Adrenal gland (tissue), 12 donors: ENCODE measurements around the gene FLNC. TPM values are rescaled to one million over a fixed set of nuclear protein-coding genes. Genes with fewer than 3 reads are reported as not detected.

ENCODE experiments used
- DNase-seq, 7 donors: peaks; one replicate each; pipeline ENCODE4 v3.0.0-alpha.2; 2019 to 2020
- H3K27ac ChIP-seq, 5 donors: fragments of 200-600 bp; sonication (generic) in 4 of 5; 1 replicate in 3 of 5; 2 replicates in 2 of 5; pipeline versions ENCODE4 v1.5.1 to v1.8.0; 2016 to 2020; ENCODE audit warnings: mild to moderate bottlenecking in 1 of 5
- H3K27me3 ChIP-seq: fragments of 200-600 bp; 2 replicates; pipeline ENCODE4 v1.8.0; 2021
- H3K36me3 ChIP-seq, 2 donors: fragments of 200-600 bp; replicated peaks in 1 of 2; 1 replicate in 1 of 2; 2 replicates in 1 of 2; pipeline versions ENCODE4 v1.5.1 to v1.8.0; 2018 to 2022
- H3K4me1 ChIP-seq, 2 donors: fragments of 200-600 bp; replicated peaks in 1 of 2; 1 replicate in 1 of 2; 2 replicates in 1 of 2; pipeline versions ENCODE4 v1.5.1 to v1.8.0; 2018 to 2021
- H3K4me3 ChIP-seq, 4 donors: fragments of 200-600 bp; sonication (generic) in 3 of 4; one replicate each; pipeline ENCODE4 v1.5.1; 2016 to 2018
- H3K9me3 ChIP-seq, 3 donors: fragments of 200-600 bp; sonication (generic) in 1 of 3; replicated peaks in 1 of 3; 1 replicate in 2 of 3; 2 replicates in 1 of 3; pipeline versions ENCODE4 v1.5.1 to v1.8.0; 2016 to 2021
- POLR2A ChIP-seq, 2 donors: fragments of 450-650 bp; IDR thresholded peaks; one replicate each; pipeline ENCODE4 v1.6.1; 2017; ENCODE audit warnings: antibody characterized with exemption in 2 of 2, mild to moderate bottlenecking in 2 of 2, moderate library complexity in 1 of 2
- WGBS, 4 donors: extraction: QIAGEN DNeasy Blood & Tissue Kit in 2 of 4; methylation state at CpG; one replicate each; pipeline versions ENCODE4 v1.1.5 to v1.1.7; 2013 to 2017; 5-methylcytosine and 5-hydroxymethylcytosine counted together
- intact Hi-C, 2 donors: fragments of 100-400 bp; cut with DNase I; formaldehyde crosslinking; loops; one replicate each; pipeline versions ENCODE4 v1.14.1 to v1.15.0; 2022 to 2023
- polyA plus RNA-seq, 3 donors: library from polyadenylated mRNA; stranded (reverse); fragments of 200-250 nt in 2 of 3; fragments of 350-450 nt in 1 of 3; fragmentation: Illumina TruSeq in 1 of 3; extraction: RNeasy Lipid Tissue Mini Kit (QIAGEN cat#74804) in 1 of 3; gene quantifications; one replicate each; pipeline ENCODE4 v1.2.3, GENCODE V29; 2013 to 2014
- total RNA-seq, 9 donors: library from RNA; depleted of rRNA in 4 of 9; stranded (reverse); fragments of >200 nt in 4 of 9; fragments of 120-200 nt in 1 of 9; fragmentation: NEBNext Ultra II Directional in 1 of 9; extraction: Animal tissue kit (Norgen Biotek cat#: 25700) in 1 of 9; gene quantifications; one replicate each; pipeline versions ENCODE4 v1.1.0 to v1.2.4, GENCODE V29; 2013 to 2023
- TF ChIP-seq, protein P1 (sequence below), 6 experiments: fragments of 450-650 bp in 4 of 6; fragments of 200-600 bp in 2 of 6; sonication (generic) in 1 of 6; IDR thresholded peaks; 1 replicate in 5 of 6; 2 replicates in 1 of 6; pipeline versions ENCODE4 v1.5.1 to v1.8.0; 2016 to 2021; ENCODE audit warnings: antibody characterized with exemption in 6 of 6, mild to moderate bottlenecking in 2 of 6, moderate library complexity in 1 of 6
- donor health status: healthy with polysubstance abuse.
- donor health status: Bipolar disorder and iron deficiency.
- donor health status: DM: yes; HTN: yes; CAD: no.
- donor health status: DM: no; HTN: no; CAD: no.
- donor health status: DM: no; HTN: no; CAD: no.
- donor health status: DM: yes; HTN: yes; CAD: no.

FLNC gene
- total and polyA plus RNA-seq, 12 donors: 0.66 to 7.3 (median 2.5) TPM

GRCh38 chr7:128894101-128894440, 63.9 kb downstream of the FLNC start:
- Histone ChIP-seq H3K9me3 (peaks cover 0 to 2% (median 0%) of the 10 kb centered on the region in 3 donors), H3K27ac (no peak overlapping the region), H3K4me1 (no peaks in the 10 kb centered on the region), H3K4me3 (no peak overlapping the region), H3K36me3 (no peaks in the 10 kb centered on the region), H3K27me3 (peaks cover 12% of the 10 kb centered on the region)
- DNase-seq: no peak
- TF ChIP-seq POLR2A (IDR thresholded peaks at IDR 0.05): no peak
- TF ChIP-seq, protein P1, sequence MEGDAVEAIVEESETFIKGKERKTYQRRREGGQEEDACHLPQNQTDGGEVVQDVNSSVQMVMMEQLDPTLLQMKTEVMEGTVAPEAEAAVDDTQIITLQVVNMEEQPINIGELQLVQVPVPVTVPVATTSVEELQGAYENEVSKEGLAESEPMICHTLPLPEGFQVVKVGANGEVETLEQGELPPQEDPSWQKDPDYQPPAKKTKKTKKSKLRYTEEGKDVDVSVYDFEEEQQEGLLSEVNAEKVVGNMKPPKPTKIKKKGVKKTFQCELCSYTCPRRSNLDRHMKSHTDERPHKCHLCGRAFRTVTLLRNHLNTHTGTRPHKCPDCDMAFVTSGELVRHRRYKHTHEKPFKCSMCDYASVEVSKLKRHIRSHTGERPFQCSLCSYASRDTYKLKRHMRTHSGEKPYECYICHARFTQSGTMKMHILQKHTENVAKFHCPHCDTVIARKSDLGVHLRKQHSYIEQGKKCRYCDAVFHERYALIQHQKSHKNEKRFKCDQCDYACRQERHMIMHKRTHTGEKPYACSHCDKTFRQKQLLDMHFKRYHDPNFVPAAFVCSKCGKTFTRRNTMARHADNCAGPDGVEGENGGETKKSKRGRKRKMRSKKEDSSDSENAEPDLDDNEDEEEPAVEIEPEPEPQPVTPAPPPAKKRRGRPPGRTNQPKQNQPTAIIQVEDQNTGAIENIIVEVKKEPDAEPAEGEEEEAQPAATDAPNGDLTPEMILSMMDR (IDR thresholded peaks at IDR 0.05): no peak
- WGBS, 4 donors: 89 to 95% (median 93%) methylated on average over 4 to 6 of the region's 6 CpGs
- intact Hi-C loops: no loop called here

DNA sequence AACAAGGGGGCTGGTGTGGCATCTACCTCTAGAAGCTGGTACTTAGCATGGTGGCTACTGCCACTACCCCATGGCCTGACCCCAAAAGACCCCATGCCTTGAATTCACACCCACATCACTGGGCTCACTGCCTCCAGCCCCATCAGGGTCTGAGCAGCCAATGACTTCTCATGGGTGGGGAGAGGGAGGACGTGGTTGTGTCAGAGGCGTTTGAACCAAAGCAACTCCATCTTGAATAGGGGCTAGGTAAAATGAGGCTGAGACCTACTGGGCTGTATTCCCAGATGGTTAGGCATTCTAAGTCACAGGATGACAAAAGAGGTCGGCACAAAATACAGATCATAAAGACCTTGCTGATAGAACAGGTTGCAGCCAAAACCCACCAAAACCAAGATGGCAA, 65.1 kb downstream of the FLNC start:
- 69 to 93% (median 75%) methylated on average over 3 of the region's 3 CpGs for WGBS, 4 donors
- TF ChIP-seq POLR2A (IDR thresholded peaks at IDR 0.05): no peak
- TF ChIP-seq, protein P1 (IDR thresholded peaks at IDR 0.05): no peak
- Histone ChIP-seq H3K4me3 (no peak overlapping the region), H3K27ac (no peak overlapping the region), H3K4me1 (no peaks in the 10 kb centered on the region), H3K36me3 (no peaks in the 10 kb centered on the region), H3K27me3 (peaks cover 12% of the 10 kb centered on the region), H3K9me3 (peaks cover 0 to 14% (median 0%) of the 10 kb centered on the region in 3 donors)
- DNase-seq: no peak
- intact Hi-C loops: no loop called here

DNA sequence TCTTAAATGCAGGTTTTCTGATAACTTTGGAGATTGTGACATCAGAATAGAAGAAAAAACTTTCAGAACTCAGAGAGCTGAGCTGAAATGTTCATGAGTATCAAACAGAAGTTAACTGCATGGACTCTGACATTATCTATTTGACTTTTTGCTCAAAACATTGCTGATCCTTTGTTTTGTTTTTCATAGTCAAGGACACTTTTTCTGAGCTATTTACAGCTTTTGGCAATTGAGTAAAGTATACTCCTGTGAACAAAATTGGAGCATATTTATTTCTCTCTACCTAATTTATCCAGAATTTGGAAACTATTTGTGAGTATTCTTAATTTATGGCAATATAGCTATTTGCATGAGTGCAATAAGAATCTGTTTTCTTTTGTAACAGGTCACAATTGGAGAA, 69.2 kb downstream of the FLNC start:
- TF ChIP-seq POLR2A (IDR thresholded peaks at IDR 0.05): no peak
- TF ChIP-seq, protein P1 (IDR thresholded peaks at IDR 0.05): no peak
- H3K27ac ChIP-seq: no peak overlapping the region
- no peaks in the 10 kb centered on the region for H3K4me1 ChIP-seq
- H3K9me3 ChIP-seq: peaks cover 0 to 14% (median 0%) of the 10 kb centered on the region in 3 donors
- no peaks in the 10 kb centered on the region for H3K27me3 ChIP-seq
- no peaks in the 10 kb centered on the region for H3K36me3 ChIP-seq
- intact Hi-C loops: no loop called here
- no peak for DNase-seq
- no peak overlapping the region for H3K4me3 ChIP-seq

- WGBS, 4 donors: 42 to 59% (median 56%) methylated on average over 1 of the region's 1 CpG
- no peaks in the 10 kb centered on the region for H3K27me3 ChIP-seq
- H3K4me1 ChIP-seq: no peaks in the 10 kb centered on the region
- intact Hi-C loops: no loop called here
- TF ChIP-seq, protein P1 (IDR thresholded peaks at IDR 0.05): no peak
- no peak for TF ChIP-seq POLR2A (IDR thresholded peaks at IDR 0.05)
- no peak overlapping the region for H3K4me3 ChIP-seq
- no peaks in the 10 kb centered on the region for H3K36me3 ChIP-seq
- H3K27ac ChIP-seq: no peak overlapping the region
- H3K9me3 ChIP-seq: peaks cover 0 to 14% (median 0%) of the 10 kb centered on the region in 3 donors
- DNase-seq: no peak
Observed at GRCh38 chr7:128900237-128900636, 70.0 kb downstream of the FLNC start.
